Measurements from ENCODE around the gene AASDHPPT.
A peak's percentile ranks its signal among the peaks of the same experiment; 100 is the strongest.
"Not testable (repeated sequence)": the region's sequence is repeated elsewhere in the genome, so short reads cannot be mapped to it uniquely, and the experiment has no call there.

AASDHPPT gene, protein sequence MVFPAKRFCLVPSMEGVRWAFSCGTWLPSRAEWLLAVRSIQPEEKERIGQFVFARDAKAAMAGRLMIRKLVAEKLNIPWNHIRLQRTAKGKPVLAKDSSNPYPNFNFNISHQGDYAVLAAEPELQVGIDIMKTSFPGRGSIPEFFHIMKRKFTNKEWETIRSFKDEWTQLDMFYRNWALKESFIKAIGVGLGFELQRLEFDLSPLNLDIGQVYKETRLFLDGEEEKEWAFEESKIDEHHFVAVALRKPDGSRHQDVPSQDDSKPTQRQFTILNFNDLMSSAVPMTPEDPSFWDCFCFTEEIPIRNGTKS

DNA sequence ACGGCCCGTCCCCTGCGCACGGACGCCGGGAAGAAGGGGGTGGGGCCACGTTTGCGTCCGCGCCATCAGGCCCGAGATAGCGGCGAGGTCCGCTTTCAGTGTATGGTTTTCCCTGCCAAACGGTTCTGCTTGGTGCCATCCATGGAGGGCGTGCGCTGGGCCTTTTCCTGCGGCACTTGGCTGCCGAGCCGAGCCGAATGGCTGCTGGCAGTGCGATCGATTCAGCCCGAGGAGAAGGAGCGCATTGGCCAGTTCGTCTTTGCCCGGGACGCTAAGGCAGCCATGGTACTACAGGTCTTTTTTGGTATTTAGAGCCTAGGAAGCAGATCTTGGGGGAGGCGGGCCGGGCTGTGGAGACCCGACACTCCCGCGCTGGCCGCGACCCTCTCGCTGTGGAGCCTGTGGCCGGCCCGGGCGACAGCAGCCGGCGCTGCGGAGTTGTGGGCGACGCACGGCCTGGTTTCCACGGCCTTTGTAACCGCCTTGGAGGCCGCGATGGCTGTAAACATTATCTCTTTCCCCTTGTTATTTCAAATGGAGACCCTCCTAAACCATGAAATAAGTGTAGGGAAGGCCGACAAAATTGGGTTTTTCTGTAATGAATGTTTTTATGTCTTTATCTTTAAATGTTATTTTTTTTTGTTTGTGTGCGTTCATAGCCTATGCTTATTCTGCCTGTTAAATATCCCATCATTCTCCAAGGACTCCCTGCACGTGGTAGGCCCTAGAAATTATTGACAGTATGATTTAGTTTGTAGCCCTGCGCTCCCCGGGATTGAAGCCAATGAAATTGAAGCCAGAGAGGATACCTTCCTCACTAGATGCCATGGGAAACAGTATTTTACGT, at the start of gene AASDHPPT:
Gene AASDHPPT (plus strand): TSS at position 54 of the 847 bp plus-strand sequence. CDS start 49 bp downstream, at position 103.
- no peak for DNase-seq

DNA sequence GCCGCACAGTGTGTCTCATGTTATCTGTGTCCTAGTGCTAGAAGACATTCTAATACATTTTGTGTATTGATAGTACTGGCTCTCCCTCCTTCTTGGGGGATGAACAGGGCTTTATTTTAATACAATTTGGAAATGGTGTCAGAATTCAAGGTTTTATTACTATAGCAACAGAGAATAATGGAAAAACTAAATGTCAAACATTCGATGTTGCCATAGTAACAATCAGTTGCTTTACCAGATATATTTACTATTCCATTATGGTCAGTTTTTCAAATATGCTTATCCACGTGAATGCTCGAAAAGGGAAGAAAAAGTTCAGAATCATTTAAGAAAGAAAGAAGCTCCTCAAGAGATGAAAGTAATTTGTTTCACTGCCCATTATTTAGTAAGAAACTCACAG, 46.9 kb upstream of the AASDHPPT start:
- DNase-seq: no peak

DNA sequence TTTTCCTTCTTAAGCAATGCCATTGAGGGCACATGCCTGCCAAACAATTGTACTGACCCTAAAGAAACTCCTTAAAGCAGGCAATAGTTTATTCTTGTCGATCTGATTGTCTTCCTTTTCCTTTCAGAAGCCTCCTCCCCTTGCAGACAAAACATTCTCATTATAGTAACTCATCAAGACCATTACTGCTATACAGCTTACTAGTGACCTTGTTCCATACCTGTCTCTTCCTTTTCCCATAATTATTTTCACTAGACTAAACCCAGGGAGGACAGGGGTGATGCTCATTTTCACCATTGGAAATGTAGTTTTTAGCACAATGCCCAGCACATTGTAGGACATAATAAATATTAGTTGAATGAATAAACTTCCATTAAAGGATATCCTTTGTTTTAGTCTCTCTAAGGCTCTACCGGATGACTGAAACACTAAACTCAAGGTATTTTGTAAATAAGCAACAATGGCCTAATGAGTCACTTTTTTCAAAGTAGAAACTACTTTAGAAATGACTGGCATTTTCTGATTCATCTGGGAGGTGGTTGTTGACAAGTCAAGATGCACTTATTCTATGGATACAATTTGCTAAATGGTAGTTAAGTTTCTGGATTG, 46.2 kb upstream of the AASDHPPT start:
- no peak for DNase-seq

DNA sequence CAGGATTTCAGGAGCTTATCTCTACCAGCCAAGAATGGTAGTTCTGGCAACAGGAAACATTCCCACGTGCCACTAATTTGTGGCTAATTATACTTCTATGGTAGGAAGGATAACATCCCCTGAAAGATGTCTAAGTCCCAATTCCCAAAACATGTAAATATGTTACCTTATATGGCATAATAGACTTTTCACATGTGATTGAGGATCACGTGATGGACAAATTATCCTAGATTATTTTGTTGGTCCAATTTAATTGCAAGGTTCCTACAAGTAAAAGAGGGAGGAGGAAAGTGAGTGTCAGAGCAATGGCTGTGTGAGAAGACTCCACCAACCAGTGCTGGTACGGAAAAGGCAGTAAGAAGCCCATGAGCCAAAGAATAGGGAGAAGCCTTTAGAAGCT, 45.5 kb upstream of the AASDHPPT start:
- DNase-seq: no peak

DNA sequence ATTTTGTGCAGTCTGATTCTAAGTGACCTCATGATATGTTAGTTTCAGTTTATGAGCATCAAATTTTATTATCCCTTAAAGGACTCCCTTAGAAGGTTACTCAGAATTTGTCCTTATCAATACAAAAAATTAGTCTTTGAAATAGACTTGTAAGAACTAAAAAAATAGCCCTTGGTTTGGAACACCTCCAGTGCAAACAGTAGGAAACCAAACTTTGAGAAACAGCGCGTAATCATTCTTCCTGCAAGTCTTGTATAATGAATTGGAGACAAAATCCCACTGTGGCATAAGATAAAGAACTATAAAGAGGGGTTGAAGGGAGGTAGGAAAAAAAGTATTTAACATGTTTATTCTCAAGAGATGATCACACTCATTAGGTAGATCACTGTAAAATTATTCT, 44.6 kb upstream of the AASDHPPT start:
- DNase-seq: no peak

DNA sequence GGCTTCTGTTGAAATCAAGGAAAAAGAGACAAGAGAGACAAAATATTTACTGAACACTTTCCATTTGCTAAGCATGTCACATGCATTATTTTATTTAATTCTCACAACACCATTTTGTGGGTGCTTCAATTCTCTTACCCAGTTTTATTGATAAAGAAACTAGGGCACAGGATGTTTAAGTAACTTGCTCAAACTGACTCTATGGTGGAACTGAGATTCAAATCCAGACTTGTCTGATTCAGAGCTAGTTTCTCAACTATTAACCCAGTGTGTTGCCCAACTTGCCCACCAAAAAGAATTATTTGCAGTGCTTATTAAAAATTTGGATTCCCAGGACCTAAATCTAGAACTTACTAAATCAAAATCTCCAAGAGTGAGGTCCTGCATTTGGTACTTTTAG, 33.9 kb upstream of the AASDHPPT start:
- DNase-seq: no peak

DNA sequence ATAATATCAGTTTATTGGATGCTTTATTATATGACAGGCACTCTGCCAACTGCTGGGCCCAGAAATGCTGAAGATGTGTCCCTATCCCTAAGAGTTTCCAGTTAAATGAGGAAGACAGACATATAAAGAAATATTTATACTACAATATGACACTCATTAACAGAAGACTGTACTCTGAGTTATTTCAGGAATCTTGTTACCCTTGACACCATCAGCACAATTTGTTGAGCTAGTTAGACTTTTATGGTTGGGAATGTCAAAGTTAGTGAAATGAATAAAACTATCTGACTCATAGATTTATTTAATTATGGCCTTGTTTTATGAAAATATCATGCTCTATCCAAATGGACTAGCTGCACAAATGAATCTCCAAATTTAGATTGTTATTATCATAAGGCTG, 29.8 kb upstream of the AASDHPPT start:
- DNase-seq: no peak

DNA sequence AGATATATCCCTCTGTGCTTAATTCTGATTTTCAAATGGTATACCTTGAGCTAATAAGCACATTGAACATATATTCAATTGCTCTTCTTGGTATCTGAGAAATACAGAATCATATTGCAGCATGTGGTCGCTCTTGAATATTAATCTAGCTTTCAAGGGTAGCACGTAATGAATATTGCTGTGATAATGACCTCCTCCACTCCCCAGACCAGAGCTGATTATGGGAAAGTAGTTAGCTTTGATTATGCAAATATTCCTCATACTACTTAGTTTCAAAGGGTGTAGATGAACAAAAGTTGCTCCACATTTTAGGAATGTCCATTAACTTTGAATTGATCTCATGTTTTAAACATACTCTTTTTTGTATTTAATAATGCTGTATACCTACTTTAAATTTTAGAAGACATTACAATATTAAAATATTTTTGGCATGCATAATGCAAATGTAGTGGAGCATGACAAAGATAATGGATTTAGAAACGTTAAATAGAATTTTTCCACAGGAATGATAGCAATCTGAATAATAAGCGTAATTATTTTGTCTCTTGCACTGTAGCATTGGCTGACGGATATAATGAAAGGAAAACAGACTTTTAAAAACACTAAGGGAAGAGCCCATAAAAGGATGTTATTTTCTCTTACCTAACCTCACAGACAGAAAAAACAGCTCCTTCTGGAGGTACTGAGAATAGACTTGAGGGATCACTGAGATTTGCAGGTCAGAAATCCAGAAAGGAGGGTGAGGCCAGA, 27.6 kb upstream of the AASDHPPT start:
- no peak for DNase-seq

DNA sequence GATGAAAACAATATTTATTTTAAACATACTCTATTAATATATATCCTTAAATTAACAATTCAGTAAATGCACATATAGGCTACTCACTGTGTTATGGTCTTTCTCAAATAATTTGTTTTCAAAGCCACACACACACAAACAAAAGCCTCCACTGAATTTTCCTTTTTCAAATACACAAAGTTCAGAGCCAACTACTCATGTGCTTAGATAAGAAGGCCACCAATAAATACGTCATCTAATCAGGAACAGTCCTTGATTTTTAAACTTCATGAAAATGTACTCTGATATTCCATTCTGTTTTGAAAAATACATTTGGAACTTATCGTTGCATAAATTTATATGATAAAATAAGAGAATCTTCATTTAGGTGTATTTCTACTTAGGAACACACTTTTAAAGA, 26.4 kb upstream of the AASDHPPT start:
- no peak for DNase-seq

DNA sequence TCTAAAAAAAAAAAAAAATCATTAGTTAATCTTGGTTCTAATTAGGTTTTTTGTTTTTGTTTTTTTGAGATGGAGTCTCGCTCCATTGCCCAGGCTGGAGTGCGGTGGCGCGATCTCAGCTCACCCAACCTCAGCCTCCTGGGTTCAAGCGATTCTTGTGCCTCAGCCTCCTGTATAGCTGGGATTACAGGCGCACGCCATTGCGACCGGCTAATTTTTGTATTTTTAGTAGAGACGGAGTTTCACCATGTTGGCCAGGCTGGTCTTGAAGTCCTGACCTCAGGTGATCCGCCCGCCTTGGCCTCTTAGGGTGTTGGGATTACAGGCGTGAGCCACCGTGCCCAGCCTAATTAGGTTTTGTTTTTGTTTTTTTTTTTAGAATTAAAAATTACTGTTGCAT, 19.1 kb upstream of the AASDHPPT start:
- not testable (repeated sequence) for DNase-seq

DNA sequence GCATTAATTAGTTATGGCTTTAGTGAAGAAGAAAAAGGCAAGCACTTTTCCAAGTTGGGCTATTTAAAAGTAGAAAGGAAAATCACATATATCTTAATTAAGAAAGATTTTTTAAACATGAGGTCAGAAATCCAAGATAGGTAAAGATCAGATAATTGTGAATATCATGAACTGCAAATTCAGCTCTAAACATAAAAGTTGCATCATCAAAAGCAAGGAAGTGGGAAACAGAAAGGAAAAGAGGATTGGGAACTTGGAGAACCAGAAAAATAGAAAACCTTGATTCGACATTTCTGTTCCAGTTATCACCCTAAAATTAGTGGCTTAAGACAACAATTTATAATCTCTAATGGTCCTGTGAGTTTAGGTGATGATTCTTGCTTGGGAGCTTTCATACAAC, 17.8 kb upstream of the AASDHPPT start:
- no peak for DNase-seq

DNA sequence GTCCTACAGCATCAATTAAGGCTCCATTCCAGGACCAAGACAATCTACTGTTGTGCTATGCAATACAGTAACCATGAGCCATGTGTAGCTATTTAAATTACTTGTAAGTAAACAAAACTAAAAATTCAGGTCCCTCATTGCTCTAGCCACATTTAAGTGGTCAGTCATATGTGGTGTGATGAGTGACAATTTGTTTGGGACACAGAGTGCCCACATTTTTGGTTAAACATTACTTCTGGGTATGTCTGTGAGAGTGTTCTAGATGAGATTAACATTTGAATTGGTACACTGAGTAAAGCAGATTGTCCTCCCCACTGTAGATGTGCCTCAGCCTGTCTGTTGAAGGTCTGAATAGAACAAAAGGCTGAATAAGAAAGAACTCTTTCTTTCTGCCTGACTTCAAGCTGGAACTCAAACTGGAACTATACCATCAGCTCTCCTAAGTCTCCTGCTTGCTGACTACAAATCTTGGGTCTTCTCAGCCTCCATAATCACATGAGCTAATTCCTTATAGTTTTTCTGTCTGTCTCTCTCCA, 16.1 kb upstream of the AASDHPPT start:
- DNase-seq: no peak

DNA sequence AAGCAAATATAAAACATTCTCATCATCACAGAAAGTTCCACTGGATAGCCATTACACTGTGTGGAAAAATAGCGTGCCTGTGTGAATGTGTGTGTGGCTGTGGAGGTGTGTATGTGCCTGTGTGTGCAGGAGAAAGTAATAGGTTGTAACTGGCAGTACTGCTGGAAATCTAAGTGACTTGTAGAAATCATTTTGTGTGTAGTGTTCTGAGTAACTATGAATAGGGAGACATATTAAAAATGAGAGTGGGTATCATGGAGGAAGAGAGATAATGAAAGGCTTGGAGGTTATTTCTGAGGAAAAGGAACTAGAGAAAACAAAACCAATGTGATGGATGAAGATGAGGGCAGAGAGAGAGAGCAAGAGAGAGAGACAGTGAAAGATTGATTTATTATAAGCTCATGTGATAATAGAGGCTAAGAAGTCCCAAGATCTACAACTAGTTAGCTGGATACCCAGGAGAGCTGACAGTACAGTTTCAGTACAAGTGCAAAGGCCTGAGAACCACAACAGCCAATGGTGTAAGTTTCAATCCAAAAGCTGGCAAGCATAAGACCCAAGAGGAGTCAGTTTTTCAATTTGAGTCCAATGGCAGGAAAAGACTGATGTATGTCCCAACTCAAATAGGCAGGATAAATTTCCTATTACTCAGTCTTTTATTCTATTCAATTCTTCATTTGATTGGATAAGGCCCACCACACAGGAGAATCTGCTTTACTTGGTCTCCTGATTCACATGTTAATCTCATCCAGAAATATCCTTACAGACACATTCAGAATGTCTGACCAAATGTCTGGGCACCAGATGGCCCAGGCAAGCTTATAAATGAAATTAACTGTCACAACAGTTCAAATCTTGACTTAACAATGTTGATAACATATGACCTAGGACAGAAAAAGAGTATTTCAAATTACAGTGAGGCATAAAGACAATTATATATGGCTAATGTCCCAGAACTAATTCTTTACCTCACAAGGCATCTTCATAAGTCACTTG, 15.2 kb upstream of the AASDHPPT start:
- DNase-seq: no peak

DNA sequence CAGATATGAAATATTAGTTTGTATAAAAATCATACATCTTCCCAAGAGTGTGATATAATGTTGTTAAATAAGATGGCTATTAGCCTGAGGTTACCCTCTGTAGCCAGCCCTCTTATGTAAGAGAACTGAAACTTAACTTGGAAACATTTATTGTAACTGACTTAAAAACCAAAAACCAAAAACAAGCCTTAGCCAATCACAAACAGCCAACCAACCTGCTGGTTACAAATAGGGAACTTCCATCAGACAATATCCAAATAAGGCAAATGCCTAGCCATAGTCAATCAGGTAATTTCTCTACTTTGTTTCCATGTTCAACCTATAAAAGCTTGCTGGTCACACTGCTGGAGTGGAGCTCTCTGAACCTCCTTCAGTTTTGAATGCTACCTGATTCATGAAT, 14.5 kb upstream of the AASDHPPT start:
- DNase-seq: no peak

DNA sequence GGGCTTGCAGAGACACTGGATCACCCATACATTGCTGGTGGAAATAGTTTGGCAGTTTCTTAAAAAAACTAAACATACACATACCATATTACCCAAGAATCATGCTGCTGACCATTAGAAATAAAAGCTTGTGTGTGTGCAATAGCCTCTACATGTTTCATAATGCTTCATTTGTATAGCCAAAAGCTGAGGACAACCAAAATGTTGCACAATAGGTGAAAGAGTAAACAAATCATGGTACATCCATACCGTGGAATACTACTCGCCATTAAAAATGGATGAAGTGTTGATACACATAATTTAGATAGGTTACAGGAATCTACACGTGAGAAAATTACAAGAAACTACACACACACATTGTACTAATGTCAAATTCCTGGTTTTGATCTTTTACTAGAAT, 6.9 kb upstream of the AASDHPPT start:
- DNase-seq: no peak

DNA sequence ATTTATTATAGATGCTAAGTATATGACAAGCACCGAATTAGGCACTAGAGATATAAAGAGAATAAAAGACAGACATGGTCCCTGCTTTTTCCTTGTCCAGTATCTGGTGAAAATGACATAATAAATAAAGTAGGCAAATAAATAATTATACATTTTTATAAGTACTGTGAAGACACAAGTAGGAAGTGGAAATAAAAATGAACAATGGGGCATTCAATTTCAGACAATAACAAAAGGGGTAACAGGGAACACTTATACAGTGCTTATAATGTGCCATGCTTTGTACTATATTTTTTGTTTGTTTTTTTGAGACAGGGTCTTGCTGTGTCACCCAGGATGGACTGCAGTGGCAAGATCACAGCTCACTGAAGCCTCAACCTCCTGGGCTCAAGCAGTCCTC, 4.7 kb upstream of the AASDHPPT start:
- no peak for DNase-seq

DNA sequence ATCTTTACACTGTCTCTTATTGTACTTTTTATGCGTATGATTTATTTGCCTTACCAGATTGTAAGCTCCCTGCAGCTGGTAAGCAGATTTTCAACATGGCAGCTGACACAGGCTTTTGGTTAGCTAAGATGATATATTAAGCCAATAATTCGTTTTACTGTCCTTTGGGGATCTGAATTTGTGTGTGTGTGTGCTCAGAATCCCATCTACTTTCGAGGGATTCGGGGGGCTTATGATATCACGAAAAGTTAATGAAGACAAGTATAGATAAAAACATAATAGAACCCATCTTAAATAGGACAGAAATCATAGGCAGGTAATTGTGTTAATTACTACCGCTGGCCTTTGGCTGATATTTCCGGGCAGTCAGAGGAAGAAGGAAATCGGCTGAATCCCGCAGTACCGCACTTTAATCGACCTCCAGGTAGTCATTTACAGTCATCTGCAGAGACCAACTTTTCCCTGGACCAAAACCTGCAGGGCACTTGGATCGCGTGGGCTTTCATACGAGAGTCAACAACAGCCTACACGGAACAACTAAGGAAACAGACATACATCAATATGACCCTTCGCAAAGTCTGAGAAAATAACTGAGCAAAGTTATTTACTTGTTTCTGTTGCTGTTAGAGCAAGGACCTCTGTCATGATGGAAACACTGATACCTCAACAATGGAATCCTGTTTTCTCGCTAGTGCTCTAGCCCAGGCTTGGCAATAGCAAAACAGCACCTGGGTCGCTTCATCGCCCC, 1.1 kb upstream of the AASDHPPT start:
- no peak for DNase-seq

DNA sequence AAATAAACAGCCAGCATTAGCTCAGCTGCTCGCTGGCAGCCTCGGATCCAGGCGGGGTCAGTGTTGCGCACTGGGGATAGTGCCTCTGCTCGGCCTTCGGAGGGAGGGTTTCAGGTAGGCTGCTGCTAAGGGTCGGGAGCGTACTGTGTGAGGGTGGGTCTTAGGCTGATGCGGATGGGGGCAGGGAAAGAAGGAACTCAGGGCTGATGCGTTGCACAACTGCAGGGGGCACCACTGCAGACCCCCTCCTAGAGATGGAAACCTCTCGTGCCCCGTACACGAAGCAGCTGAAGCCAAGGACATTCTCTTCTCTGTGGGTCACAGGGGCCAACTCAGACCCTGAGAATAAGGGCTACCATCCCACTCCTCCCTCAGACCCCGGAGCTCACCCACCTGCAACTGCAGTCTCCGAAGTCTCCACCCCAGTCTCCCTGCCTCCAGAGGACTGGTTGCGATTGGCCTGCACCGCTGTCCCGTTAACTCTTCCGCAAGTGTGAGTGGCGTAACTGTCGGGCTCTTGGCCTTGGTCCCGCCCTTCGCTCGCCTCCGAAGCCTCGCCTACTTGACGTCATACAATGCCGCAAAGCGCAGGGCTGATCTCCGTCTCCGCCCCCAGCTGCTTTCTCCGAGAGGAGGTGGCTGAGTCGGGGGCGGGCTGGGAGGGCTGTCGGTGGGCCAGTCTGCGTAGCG, 398 bp upstream of the AASDHPPT start, which contains the start of gene KBTBD3:
Gene KBTBD3 (minus strand): TSS at position 429 of the 690 bp plus-strand sequence. CDS start 18,250 bp downstream, outside the sequence.
- DNase-seq: peak; percentile 98

DNA sequence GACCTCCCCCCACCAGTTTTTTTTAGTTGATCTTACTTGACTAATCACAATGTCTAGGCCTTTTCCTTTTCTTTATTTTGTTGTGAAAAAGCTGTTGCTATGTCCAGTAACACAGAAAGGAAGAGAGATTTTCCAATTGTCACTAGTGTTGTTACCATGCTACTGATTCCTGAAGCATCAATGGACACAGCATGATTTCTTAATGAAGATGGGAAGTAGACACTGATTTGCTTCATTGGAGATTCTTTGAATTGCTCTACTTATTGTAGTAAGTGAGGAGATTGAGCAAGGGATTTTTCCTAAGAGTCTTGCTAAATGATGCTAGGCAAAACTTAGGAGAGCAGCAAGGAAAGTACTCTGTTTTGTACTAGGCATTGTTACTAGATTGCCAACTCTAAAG, 4.6 kb downstream of the AASDHPPT start:
- no peak for DNase-seq

DNA sequence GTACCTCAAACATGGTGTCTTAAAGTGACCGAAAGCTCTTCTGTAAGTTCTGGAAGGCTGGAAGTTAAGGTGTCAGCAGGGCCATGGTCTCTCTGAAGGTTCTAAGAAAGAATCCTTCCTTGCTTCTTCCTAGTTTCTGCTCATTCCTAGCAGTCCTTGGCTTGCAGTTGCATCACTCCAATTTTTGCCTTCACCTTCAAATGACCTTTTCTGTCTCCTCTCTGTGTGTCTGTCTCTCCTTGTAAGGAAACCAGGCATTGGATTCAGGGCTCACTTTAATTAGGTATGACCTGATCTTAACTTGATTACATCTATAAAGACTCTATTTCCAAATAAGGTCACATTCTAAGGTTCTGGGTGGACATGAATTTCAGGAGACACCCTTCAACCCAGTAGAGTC, 8.7 kb downstream of the AASDHPPT start:
- no peak for DNase-seq

Data from activated CD4-positive, alpha-beta T cell treated with anti-CD3 and anti-CD28 coated beads, Interleukin-2, amount 50 U/mL, for 4 hours (primary cell).